Right forelimb (tissue), 1 donor: ENCODE data around the gene KLHL29.
A peak's percentile ranks its signal among the peaks of the same experiment; 100 is the strongest.
"Not testable (repeated sequence)": the region's sequence is repeated elsewhere in the genome, so short reads cannot be mapped to it uniquely, and the experiment has no call there.

ENCODE experiments used
- DNase-seq: peaks from one replicate; pipeline ENCODE4 v3.0.0-alpha.2; 2018

Gene KLHL29

DNA sequence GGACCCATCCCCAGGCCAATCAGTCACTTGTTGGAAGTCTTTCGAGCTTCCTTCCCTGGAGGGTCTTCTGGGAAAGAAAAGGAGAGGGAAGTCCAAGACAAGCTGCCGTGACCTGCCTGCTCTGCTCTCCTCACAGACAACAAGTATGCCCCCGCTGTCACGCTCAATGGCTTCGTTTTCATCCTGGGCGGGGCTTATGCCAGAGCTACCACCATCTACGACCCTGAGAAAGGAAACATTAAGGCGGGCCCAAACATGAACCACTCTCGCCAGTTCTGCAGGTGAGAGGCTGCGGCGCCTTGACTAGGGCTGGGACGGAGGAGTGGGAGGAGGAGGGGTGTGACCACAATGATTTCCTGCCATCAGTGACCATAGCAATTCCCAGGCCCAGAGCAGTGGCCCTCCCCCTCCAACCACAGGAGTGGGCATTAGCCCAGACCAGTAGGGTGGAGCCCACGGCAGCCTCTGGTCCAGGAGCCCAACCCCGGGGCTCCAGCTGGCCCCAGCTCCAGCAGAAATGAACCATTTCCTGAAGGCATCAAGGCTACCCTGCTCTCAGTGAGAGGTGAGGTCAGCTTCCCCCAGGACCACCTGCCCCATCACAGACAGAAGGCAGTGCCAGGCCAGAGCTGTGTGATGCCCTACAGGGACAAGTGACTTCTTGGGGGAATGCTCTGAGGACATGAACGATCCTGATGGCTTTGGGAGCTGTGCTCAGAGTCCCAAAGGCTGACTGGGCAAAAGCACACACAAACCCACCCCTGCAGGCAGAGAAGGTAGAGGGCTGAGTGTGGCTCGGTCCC, 318.8 kb downstream of the KLHL29 start:
- DNase-seq: peak; percentile 41

DNA sequence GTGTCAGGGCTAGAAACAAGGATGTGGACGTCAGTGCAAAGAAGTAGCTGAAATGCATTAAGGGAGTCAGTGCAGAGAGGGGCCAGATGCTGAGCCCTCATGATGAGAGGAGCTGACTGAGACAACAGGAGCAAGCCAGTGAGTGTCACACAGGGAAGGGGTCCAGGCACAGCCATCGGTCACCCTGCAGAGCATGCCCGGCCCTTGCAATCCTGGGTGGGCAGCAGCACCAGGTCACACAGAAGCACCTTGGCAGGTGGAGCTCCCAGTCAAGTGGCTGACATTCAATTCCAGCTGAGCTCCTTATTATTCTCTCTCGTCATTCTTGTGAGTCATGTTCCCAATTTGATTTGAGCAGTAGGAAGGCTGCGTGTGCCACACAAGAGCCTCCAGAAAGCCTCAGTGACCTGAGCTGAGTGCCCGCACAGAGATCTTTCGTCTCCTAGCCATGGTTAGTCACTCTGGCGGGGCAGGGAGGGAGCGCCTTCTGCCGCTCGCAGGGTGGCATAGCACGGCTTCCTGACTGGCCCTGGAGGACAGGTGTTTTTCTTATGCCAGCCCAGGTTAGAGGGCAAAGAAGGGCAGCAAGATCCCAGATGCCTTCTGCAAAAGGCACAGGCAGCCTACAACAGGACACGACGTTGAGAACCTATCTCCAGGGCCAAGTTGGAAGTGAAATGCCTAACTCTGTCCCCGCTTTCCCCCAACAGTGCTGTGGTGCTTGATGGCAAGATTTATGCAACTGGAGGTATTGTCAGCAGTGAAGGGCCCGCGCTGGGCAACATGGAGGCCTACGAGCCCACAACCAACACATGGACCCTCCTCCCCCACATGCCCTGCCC, 321.0 kb downstream of the KLHL29 start:
- peak; percentile 33 for DNase-seq

DNA sequence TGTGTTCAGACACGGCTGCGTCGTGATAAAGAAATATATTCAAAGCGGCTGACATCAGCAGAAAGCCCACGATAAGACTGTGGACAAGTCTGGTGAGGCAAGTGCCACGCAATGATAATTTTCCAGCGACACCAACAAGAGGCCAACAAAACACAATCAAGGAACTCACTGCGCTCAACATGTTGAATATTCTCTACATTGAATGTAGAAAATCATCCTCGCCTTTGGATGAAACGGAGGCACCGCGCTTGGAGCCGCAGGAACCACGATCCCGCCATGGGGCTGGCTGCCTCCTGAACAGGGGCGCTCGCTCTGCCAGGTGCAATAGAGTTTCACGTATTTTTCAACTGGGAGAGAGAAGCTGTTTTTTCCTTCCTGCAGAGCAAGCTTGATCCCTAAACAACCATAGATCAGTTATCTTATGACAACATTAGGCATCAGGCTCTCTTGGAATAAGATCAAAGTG, 321.7 kb downstream of the KLHL29 start:
- no peak for DNase-seq

DNA sequence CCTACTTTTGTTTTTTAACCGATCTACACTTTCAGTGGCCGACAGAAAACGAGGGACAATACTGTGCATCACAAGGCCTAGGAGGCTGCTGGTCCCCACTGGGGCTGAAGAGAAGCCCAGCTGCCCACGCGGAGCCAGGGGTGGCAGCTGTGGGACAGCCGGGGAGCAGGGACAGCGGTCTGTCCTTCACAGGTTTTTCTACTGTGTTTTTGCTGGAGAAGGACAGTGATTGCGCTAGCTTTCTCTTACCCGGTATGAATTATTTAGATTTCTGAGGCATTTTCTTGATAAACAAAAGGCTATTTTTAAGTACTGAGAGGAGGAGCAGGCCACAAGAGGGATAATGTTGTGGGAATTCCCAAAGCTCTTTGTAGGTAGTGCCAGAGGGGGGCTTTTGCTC, 322.1 kb downstream of the KLHL29 start:
- DNase-seq: peak; percentile 15

DNA sequence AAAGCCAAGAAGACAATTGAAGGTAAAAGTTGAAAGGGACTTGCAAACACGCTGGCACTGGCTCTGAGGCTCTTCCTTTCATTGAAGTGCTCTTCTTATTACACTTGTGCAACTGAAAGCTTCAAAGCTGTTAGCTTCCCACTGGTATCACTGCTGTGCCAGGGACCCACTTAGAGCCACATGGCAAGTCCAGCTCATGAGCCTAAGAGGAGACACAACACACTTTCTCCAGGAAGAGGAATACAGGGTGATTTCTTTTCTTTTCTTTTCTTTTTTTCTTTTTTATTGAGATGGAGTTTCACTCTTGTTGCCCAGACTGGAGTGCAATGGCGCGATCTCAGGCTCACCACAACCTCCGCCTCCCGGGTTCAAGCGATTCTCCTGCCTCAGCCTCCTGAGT, 323.8 kb downstream of the KLHL29 start:
- no peak for DNase-seq

DNA sequence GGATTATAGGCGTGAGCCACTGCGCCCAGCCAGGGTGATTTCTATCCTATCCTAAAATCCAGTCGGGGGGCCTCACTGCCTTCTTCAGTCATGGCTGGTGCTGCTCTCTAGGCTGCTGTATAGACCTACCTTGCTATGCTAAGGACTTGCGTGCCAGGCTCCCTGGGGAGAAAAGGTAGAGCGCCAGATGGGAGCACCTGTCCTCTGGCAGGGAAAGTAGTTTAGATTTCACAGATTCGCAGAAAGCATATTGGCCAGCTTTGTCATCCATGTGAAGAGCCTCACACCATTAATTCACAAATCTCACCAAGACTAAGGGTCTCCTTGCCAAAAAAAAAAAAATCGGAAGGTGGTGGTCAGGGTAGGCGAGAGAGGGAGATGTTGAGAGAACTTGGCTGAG, 324.3 kb downstream of the KLHL29 start:
- DNase-seq: no peak

DNA sequence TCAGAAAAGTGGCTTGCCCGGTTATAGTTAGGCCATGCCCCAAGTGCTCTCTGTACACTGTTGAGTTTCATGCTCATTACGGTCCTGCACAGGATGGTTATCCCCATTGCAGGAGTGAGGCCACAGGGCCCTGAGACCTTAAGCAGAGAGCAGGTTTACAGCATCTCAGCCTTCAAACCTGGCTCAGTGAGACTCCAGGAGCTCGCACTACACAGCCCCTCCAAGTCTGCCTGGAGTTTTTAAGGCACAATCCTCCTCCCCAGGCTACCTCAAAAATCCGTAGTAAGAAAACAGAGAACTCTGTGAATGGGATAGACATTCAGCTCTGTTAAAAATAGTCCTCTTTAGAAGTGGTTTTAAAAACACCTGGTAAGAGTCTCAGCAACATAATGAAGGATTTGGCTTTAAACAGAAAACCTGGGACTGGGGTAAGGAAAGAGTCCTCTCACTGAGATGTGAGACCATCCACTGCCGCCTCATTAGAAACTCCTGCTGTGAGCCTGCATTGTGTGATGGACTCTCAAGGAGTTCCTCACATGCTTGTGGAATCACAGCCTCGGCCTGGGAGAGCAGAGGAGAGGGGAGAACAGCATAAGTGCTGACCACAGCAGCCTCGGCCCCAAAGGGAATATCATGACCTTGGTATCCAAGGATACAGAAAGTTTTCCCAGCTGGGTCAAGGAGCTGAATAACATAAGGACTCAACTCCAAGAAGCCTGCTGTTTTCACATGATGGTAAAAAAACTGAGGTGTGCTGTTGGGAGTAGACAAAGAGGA, 327.2 kb downstream of the KLHL29 start:
- no peak for DNase-seq

DNA sequence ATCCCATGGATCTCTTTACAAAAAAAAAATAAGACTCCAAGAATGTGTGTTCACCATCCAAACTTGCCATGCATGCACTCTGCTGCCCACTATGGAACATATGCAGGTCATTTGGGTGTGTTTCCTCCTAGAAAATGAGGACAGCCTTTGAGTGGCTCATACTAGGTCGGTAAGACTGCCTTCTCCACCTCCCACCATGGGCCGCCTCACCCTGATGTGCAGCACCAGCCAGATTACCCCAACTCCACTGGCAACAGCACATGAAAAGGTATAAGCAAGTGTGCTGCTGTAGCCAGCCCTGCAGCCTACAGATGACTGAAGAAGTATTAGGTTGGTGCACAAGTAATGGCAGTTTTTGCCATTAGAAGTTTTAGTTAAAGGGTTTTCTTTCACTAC, 327.8 kb downstream of the KLHL29 start:
- DNase-seq: no peak

DNA sequence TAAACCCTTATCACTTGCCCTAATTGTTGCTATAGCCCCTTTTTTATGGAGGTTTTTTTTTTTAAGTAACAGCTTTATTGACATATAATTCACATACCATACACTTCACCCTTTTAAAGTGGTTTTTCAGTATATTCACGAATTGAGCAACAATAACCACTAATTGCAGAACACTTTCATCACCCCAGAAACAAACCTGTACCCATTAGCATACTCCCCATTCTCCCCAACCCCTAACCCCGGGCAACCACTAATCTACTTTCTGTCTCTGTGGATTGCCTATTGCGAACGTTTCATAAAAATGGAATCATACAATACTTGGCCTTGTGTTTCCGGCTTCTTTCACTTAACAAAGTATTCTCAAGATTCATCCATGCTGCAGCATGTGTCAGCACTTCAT, 328.4 kb downstream of the KLHL29 start:
- DNase-seq: no peak

DNA sequence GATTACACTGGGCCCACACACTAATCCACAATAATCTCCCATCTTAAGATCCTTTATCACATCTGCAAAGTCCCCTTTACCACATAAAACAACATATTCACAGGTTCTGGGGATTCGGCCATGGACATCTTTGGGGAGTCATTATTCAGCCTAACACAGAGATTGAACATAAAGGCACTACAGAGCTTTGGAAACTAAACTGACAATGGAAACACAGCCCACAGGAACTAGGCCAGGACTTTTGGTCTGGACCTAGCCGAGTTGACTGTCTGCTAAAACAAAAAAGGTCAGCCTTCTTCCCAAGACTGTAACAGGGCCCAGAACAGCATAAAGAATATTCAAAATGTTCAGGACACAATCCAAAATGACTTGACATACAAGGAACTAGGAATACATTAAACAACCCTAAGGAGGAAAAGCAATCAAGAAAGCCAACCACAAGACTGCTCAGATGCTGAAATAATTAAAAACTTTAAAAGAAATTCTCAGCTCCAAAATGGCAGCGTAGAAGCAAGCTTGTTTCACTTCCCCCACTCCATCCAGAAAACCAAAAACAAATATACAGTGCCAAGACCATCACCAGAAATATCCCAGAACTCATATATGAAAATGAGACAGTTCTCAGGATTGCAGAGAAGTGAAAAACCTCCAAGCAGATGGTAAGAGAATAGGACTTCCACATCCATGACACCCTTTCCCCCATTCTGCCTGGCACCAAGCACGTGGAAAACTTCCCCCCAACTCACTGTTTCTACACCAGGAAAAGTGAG, 334.1 kb downstream of the KLHL29 start:
- peak; percentile 63 for DNase-seq

DNA sequence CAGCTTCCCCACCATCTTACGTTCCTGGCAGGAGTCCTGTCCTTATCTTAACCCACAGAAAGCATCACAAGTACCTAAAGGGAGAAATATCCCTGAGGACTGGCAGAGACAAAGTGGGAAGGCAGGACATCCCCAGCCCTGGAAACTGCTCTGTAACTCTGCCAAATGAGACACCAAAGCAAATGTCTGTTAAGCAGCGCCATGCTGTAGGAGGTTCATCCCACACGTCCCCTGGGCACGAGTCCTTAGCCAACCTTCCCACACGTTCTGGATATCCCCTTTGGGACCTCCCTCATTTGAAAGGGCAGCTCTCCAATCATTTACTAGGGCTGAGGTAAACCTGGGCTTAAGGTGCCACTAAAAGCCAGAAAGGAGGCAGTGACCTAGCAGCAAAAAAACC, 334.7 kb downstream of the KLHL29 start:
- DNase-seq: no peak

DNA sequence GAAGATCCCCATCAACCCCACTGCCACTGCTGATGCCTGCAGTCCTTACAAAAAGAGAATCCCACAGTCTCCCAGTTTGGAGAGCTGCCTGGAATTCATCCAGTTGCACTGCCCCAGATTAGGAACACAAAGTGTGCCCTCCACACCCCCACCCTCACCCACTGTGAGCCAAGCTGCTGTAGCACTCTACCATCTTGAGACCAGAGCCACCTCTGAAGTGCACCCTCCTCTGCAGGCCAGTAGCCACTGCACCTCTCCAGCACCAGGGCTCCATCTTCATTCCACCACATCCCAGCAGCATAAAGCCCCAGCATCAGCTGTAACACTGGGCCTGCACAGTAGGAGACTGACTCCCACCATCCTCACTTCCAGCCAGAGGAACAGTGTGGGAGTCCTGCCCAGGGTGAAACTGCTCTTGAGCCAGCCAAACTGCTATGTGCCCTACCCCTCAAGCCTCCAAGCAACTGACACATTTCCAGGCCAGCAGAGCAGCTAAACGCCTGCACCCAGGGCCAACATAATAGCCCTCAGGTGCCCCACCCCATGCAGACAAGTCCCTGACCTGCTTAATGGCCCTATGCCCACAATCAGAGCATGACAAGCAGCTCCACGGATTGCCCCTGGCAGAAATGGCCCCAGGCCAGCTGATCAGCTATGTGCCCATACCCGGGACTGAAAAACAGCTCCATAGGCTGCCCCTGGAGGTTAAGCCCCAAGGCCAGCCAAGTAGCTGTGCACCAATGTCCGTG, 335.9 kb downstream of the KLHL29 start:
- DNase-seq: no peak

DNA sequence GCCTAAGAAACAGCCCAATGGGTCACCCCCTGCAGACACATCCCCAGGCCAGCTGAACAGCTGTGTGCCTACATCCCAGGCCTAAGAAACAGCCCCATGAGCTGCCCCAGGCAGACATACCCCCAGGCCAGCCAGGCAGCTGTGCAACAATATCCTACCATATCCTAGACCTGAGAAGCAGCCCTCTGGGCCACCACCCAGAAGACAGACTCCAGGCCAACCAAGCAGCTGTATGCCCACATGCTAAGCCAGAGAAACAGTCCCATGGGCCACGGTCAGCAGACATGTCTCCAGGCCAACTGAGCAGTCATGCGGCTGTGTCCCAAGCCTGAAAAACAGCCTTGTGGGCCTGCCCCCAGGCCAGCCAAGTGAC, 336.5 kb downstream of the KLHL29 start:
- DNase-seq: no peak

DNA sequence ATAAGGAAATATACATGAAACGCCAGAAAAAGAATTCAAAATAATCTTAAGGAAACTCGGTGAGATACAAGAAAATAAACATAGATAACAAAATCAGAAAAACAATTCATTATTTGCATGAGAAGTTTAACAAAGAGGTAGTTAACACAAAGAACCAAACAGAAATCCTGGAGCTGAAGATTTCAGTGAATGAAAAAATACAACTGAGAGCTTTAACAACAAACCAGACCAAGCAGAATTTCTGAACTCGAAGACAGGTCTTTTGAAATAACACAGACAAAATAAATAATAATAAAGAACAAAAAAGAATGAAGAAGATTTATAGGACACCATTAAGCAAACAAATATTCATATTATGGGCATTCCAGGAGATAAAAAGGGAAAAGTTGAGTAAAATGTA, 337.3 kb downstream of the KLHL29 start:
- DNase-seq: no peak

DNA sequence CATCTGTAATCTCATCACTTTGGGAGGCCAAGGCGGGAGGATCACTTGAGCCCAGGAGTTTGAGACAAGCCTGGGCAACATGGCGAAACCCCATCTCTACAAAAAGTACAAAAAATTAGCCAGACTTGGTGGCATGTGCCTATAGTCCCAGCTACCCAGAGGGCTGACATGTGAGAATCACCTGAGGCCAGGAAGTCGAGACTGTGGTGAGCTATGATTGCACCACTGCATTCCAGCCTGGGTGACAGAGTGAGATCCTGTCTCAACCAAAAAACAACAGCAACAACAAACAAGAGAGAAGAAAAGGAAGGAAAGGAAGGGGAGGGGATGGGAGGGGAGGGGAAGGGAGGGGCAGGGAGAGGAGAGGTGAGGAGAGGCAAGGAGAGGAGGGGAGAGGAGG, 338.1 kb downstream of the KLHL29 start:
- DNase-seq: not testable (repeated sequence)

DNA sequence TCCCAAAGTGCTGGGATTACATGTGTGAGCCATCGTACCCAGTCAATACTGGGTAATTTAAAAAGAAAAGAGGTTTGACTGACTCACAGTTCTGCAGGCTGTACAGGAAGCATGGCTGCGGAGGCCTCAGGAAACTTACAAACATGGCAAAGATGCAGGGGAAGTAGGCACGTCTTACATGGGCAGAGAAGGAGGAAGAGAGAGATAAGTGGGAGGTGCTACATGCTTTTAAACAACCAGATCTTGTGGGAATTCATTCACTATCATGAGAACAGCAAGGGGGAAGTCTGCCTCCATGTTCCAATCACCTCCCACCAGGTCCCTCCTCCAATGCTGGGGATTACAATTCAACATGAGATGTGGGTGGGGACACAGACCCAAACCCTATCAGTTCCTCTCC, 349.4 kb downstream of the KLHL29 start:
- DNase-seq: no peak

DNA sequence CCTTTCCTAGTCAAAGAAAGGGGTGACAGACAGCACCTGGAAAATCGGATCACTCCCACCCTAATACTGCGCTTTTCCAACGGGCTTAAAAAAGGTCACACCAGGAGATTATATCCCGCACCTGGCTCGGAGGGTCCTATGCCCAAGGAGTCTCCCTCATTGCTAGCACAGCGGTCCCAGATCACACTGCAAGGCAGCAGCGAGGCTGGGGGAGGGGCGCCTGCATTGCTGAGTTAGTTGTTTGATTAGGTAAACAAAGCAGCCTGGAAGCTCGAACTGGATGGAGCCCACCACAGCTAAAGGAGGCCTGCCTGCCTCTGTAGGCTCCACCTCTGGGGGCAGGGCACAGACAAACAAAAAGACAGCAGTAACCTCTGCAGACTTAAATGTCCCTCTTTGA, 351.8 kb downstream of the KLHL29 start:
- not testable (repeated sequence) for DNase-seq

DNA sequence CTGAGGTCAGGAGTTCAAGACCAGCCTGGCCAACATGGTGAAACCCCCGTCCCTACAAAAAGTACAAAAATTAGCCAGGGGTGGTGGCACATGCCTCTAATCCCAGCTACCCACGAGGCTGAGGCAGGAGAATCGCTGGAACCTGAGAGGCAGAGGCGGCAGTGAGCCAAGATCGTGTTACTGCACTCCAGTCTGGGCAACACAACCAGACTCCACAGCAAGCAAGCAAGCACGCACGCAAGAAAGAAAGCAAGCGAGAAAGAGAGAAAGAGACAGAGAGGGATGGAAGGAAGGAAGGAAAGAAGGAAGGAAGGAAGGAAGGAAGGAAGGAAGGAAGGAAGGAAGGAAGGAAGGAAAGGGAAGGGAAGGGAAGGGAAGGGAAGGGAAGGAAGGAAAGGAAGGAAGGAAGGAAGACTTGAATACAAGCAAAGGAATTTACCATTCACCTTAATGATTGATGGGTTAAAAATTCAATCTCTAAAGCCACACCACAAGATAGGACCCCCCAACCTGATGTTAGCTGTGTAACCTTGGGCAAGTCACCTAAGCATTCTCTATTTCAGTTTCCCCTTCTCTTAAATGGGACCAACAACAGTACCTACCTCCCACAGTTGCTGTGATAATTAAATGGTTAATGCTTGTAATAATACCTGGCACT, 360.2 kb downstream of the KLHL29 start:
- DNase-seq: no peak

DNA sequence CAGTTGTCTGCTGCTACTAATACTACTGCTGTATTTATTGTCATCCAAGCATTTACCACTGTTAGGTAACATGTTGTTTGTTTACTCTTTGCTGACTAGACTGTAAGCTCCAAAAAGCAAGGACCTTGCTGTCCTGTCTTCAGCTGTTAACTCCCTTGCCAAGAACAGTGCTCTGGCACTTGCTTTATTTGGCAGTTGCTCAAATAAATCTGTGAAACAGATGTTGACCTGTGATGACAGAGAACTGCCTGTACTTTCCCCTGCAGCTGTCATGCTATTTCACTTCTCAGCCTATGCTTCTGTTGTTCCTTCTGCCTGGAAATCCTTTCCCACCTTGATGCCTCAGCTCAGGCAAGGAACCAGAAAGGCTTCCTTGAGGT, 360.7 kb downstream of the KLHL29 start:
- DNase-seq: peak; percentile 70

DNA sequence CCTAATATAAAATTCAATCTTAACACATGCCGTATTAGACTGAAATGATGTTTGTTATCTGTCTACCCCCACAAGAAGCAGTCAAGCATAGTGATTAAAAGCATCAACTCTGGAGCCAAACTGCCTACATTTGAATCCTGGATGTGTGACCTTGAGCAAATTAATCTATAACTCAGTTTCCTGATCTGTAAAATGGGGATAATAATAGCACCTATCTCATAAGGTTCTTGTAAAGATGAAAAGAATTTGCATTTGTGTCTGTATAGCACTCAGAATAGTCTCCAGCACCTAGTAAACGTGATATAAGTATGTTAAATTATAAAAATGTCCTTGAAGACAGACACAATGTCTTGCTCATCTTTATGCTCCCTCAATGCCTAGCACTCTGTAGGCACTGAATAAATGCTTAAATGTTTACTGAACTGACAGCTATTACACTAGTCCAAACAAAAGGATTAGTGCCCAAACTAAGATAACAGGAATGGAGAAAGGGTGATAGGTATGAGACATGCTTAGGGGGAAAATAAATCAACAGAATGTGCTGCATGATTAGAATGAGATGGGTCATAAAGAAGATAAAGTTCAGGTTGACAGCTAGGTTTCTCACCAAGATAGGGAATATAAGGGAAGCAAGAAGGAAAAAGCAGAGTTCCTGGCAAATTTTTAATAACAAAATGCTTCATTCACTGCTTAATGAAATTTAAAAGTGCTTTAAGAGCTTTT, 361.3 kb downstream of the KLHL29 start:
- DNase-seq: no peak
